AG09309 (cell line): ENCODE data around the gene RNF151.
A peak's percentile ranks its signal among the peaks of the same experiment; 100 is the strongest.

ENCODE experiments used
- DNase-seq: peaks from one replicate; pipeline ENCODE4 v3.0.0-alpha.2; 2010; ENCODE audit warnings: low read depth
- H3K4me3 ChIP-seq: 2 replicates; pipeline ENCODE4 v1.5.1; 2011; ENCODE audit warnings: mild to moderate bottlenecking, low read depth, low read length, moderate library complexity; ENCODE audit not compliant: control insufficient read depth
- TF ChIP-seq, protein P1 (sequence below): IDR thresholded peaks from 2 replicates; pipeline ENCODE4 v1.5.1; 2011; ENCODE audit warnings: mild to moderate bottlenecking, low read depth, low read length, inconsistent platforms; ENCODE audit not compliant: insufficient read depth, control insufficient read depth; ENCODE audit errors: missing control alignments

RNF151 gene

GRCh38 chr16:2015117-2015946 is 48.7 kb downstream of the RNF151 start:
- no peak for DNase-seq
- TF ChIP-seq, protein P1, sequence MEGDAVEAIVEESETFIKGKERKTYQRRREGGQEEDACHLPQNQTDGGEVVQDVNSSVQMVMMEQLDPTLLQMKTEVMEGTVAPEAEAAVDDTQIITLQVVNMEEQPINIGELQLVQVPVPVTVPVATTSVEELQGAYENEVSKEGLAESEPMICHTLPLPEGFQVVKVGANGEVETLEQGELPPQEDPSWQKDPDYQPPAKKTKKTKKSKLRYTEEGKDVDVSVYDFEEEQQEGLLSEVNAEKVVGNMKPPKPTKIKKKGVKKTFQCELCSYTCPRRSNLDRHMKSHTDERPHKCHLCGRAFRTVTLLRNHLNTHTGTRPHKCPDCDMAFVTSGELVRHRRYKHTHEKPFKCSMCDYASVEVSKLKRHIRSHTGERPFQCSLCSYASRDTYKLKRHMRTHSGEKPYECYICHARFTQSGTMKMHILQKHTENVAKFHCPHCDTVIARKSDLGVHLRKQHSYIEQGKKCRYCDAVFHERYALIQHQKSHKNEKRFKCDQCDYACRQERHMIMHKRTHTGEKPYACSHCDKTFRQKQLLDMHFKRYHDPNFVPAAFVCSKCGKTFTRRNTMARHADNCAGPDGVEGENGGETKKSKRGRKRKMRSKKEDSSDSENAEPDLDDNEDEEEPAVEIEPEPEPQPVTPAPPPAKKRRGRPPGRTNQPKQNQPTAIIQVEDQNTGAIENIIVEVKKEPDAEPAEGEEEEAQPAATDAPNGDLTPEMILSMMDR, result no peak
- no peak overlapping the region for H3K4me3 ChIP-seq

DNA sequence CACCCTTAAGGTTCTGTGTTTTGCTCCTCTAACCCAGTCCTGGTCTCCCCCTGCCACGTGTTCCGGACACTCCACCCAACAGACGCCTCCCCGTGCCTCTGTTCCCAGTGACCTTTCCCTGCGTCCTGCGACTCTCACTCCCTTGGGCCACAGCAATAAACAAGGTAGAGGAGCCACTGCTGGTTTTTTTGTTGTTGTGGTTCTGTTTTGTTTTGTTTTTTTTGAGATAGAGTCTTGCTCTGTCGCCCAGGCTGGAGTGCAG is 49.2 kb downstream of the RNF151 start:
- TF ChIP-seq, protein P1, result no peak
- no peak for DNase-seq
- no peak overlapping the region for H3K4me3 ChIP-seq

DNA sequence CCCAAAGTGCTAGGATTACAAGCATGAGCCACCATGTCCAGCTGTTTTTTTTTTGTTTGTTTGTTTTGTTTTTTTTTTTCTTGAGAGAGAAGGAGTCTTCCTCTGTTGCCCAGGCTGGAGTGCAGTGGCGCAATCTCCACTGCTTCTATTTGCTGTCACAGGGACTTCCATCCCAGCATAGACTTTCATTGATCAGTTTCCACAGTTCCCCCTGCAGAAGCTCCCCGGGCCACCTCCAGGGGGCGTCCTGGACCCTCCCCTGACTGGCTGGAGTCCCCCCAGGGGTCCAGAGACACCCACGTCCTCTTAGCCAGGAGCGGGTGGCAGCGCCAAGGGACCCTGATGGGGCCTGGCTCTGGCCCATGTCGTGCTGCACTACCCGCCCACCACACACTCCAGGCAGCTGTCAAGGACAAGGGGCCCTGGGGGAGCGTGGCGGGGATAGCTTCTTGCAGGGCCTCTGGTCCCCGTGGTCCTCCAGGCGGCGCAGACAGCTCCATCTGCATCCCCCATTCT is 49.8 kb downstream of the RNF151 start:
- TF ChIP-seq, protein P1, result peak; percentile 36
- H3K4me3 ChIP-seq, result no peak overlapping the region
- no peak for DNase-seq
